Suprapubic skin (tissue), 4 donors: ENCODE results near the gene SCO2. TPM values are rescaled to one million over a fixed set of nuclear protein-coding genes. Genes with fewer than 3 reads are reported as not detected.

Experiments
- DNase-seq, 2 donors: peaks; one replicate each; pipeline ENCODE4 v3.0.0-alpha.2; 2019; ENCODE audit warnings: low spot score in 2 of 2
- H3K27ac ChIP-seq: fragments of 200-600 bp; sonication (generic); one replicate; pipeline ENCODE4 v1.5.1; 2019
- H3K27me3 ChIP-seq: fragments of 200-600 bp; sonication (generic); one replicate; pipeline ENCODE4 v1.5.1; 2019
- H3K36me3 ChIP-seq: fragments of 200-600 bp; sonication (generic); one replicate; pipeline ENCODE4 v1.5.1; 2019
- H3K4me1 ChIP-seq: fragments of 200-600 bp; sonication (generic); one replicate; pipeline ENCODE4 v1.5.1; 2019
- H3K4me3 ChIP-seq: fragments of 200-600 bp; sonication (generic); one replicate; pipeline ENCODE4 v1.5.1; 2019; ENCODE audit warnings: mild to moderate bottlenecking
- H3K9me3 ChIP-seq: fragments of 200-600 bp; sonication (generic); one replicate; pipeline ENCODE4 v1.5.1; 2019
- CTCF ChIP-seq, 2 donors: fragments of 200-600 bp in 1 of 2; fragments of 450-650 bp in 1 of 2; sonication (generic) in 1 of 2; IDR thresholded peaks; one replicate each; pipeline ENCODE4 v1.5.1; 2016 to 2019; ENCODE audit warnings: antibody characterized with exemption in 2 of 2, mild to moderate bottlenecking in 1 of 2, moderate library complexity in 1 of 2
- EP300 ChIP-seq: sonication (generic); formaldehyde crosslinking; IDR thresholded peaks from one replicate; pipeline ENCODE4 v1.6.1; 2017; ENCODE audit warnings: antibody characterized with exemption
- POLR2A ChIP-seq, 2 donors: fragments of 450-650 bp; IDR thresholded peaks; one replicate each; pipeline ENCODE4 v1.6.1; 2017; ENCODE audit warnings: antibody characterized with exemption in 2 of 2, mild to moderate bottlenecking in 2 of 2, moderate library complexity in 2 of 2
- POLR2AphosphoS5 ChIP-seq, 3 donors: sonication (generic); formaldehyde crosslinking; IDR thresholded peaks; one replicate each; pipeline ENCODE4 v1.6.1; 2017; ENCODE audit warnings: antibody characterized with exemption in 3 of 3
- WGBS: methylation state at CpG from one replicate; pipeline ENCODE4 v1.1.5; 2018; 5-methylcytosine and 5-hydroxymethylcytosine counted together
- total RNA-seq, 4 donors: library from RNA; depleted of rRNA; stranded (reverse); fragments of >200 nt; gene quantifications; one replicate each; pipeline ENCODE4 v1.1.0, GENCODE V29; 2016

The SCO2 gene
- total RNA-seq, 4 donors from 2014 or later = 1.7 to 7.9 (median 4.7) TPM; not detected in 1

- H3K4me3 ChIP-seq = peak overlapping the region; percentile 81
- no peaks in the 10 kb centered on the region for H3K27me3 ChIP-seq
- 73% methylated on average over 19 of the region's 19 CpGs for WGBS
- H3K36me3 ChIP-seq = no peaks in the 10 kb centered on the region
- H3K27ac ChIP-seq = peak overlapping the region; percentile 93
- DNase-seq = no peak
- no peaks in the 10 kb centered on the region for H3K9me3 ChIP-seq
- H3K4me1 ChIP-seq = peaks cover 60% of the 10 kb centered on the region
- TF ChIP-seq CTCF (IDR thresholded peaks at IDR 0.05) = no peak
- TF ChIP-seq POLR2A (IDR thresholded peaks at IDR 0.05) = no peak
- TF ChIP-seq EP300 = no peak
- no peak for TF ChIP-seq POLR2AphosphoS5 (IDR thresholded peaks at IDR 0.05)
These were observed 7.7 kb upstream of the SCO2 start for GRCh38 chr22:50532824-50533796.

GRCh38 chr22:50531962-50532674 is 6.7 kb upstream of the SCO2 start:
- no peak for TF ChIP-seq POLR2AphosphoS5 (IDR thresholded peaks at IDR 0.05)
- TF ChIP-seq EP300 = no peak
- TF ChIP-seq POLR2A (IDR thresholded peaks at IDR 0.05) = peak in 1 of 2 donors; percentile 17
- peak; percentile 92 to 94 for DNase-seq
- Histone ChIP-seq H3K27ac (peak overlapping the region; percentile 93), H3K36me3 (no peaks in the 10 kb centered on the region), H3K9me3 (no peaks in the 10 kb centered on the region), H3K4me1 (peaks cover 59% of the 10 kb centered on the region), H3K27me3 (no peaks in the 10 kb centered on the region), H3K4me3 (peak overlapping the region; percentile 81)
- WGBS = 6% methylated on average over 26 of the region's 56 CpGs

GRCh38 chr22:50531546-50531961 is 6.2 kb upstream of the SCO2 start:
- H3K9me3 ChIP-seq = no peaks in the 10 kb centered on the region
- peak overlapping the region; percentile 81 for H3K4me3 ChIP-seq
- peak overlapping the region; percentile 93 for H3K27ac ChIP-seq
- 0% methylated on average over 1 of the region's 44 CpGs for WGBS
- peak in 1 of 2 donors; percentile 87 for DNase-seq
- H3K36me3 ChIP-seq = no peaks in the 10 kb centered on the region
- no peaks in the 10 kb centered on the region for H3K27me3 ChIP-seq
- H3K4me1 ChIP-seq = peaks cover 64% of the 10 kb centered on the region
- TF ChIP-seq POLR2A (IDR thresholded peaks at IDR 0.05) = no peak
- no peak for TF ChIP-seq POLR2AphosphoS5 (IDR thresholded peaks at IDR 0.05)
- TF ChIP-seq CTCF (IDR thresholded peaks at IDR 0.05) = no peak

- DNase-seq = peak; percentile 94
- TF ChIP-seq POLR2AphosphoS5 (IDR thresholded peaks at IDR 0.05) (peak; percentile 40 to 75 (median 56)), POLR2A (IDR thresholded peaks at IDR 0.05) (peak in 1 of 2 donors; percentile 85), CTCF (IDR thresholded peaks at IDR 0.05) (no peak), EP300 (no peak)
- H3K36me3 ChIP-seq = no peaks in the 10 kb centered on the region
- peak overlapping the region; percentile 93 for H3K27ac ChIP-seq
- H3K9me3 ChIP-seq = no peaks in the 10 kb centered on the region
- 5% methylated on average over 31 of the region's 53 CpGs for WGBS
- H3K4me3 ChIP-seq = peak overlapping the region; percentile 81
- no peaks in the 10 kb centered on the region for H3K27me3 ChIP-seq
- H3K4me1 ChIP-seq = peaks cover 70% of the 10 kb centered on the region
These were observed 5.6 kb upstream of the SCO2 start for GRCh38 chr22:50530877-50531545.

GRCh38 chr22:50530580-50530876 is 5.1 kb upstream of the SCO2 start:
- WGBS = 2% methylated on average over 9 of the region's 21 CpGs
- no peaks in the 10 kb centered on the region for H3K27me3 ChIP-seq
- peak overlapping the region; percentile 81 for H3K4me3 ChIP-seq
- H3K4me1 ChIP-seq = peaks cover 73% of the 10 kb centered on the region
- no peaks in the 10 kb centered on the region for H3K9me3 ChIP-seq
- H3K36me3 ChIP-seq = no peaks in the 10 kb centered on the region
- no peak for TF ChIP-seq POLR2AphosphoS5 (IDR thresholded peaks at IDR 0.05)
- TF ChIP-seq CTCF (IDR thresholded peaks at IDR 0.05) = no peak
- TF ChIP-seq POLR2A (IDR thresholded peaks at IDR 0.05) = no peak
- no peak for TF ChIP-seq EP300
- no peak for DNase-seq
- H3K27ac ChIP-seq = peak overlapping the region; percentile 93
